ENCODE measurements around the gene TAC3. TPM values are rescaled to one million over a fixed set of nuclear protein-coding genes. Genes with fewer than 3 reads are reported as not detected.
A peak's percentile ranks its signal among the peaks of the same experiment; 100 is the strongest.

The TAC3 gene
- total and polyA plus RNA-seq, 2 donors (not counting 3 experiments of a cell fraction or from before 2014, with no cell fraction given) = not detected

DNA sequence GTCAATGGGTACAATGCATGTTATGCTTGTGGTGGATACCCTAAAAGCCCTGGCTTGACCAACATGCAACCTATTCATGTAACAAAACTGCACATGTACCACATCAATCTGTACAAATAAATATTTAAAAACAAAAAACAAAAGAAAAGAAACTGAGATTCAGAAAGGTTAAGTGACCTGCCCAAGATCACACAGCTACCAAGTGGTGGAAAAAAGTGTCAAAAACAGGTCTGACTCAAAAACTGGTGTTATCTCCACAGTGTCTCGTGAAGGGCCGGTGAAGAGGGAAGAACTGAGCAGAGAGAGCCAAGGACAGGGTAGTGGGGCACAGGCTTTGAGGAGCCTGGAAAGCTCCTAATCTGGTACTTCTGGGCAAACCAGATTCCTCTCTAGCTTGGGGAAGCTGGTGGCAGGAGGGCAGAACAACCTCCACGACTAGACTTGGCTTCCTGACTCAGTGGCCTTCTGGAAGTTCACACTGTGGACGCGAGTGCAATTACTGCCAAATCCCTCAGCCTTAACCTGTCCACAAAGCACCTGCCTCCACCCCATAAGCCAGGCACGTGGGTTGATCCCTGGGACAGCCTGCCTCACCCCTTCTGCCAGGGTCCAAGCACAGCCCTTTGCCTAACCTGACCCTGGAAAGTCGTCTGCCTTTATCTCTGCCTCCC lies 25.5 kb downstream of the TAC3 start:
- CTCF ChIA-PET = interaction anchor here (1.0 to 2.2 kb wide), 4 partner anchors 10 to 227 kb away, joined by 5 to 18 read pairs (median 8); partner anchors contain the start of gene HSD17B6
- no peaks in the 10 kb centered on the region for H3K79me2 ChIP-seq (ENCODE audit: control insufficient read depth, insufficient read depth, low read length)
- TF ChIP-seq EZH2 (IDR thresholded peaks at IDR 0.05; ENCODE audit: borderline replicate concordance, low read depth, low read length, severe bottlenecking) (no peak), MYC (IDR thresholded peaks at IDR 0.05; ENCODE audit: low read depth, low read length) (no peak), FOS (IDR thresholded peaks at IDR 0.05; ENCODE audit: borderline replicate concordance, insufficient read depth, low read length) (no peak), JUN (IDR thresholded peaks at IDR 0.05; ENCODE audit: borderline replicate concordance, insufficient read depth, insufficient read length, low read depth) (no peak), POLR2A (IDR thresholded peaks at IDR 0.05; ENCODE audit: low read depth, low read length) (no peak), GATA2 (IDR thresholded peaks at IDR 0.05; ENCODE audit: insufficient read depth, insufficient read length, low read depth, low read length) (no peak), POLR2AphosphoS5 (IDR thresholded peaks at IDR 0.05; ENCODE audit: insufficient read depth, low read depth, low read length) (no peak)
- TF ChIP-seq, protein P1, sequence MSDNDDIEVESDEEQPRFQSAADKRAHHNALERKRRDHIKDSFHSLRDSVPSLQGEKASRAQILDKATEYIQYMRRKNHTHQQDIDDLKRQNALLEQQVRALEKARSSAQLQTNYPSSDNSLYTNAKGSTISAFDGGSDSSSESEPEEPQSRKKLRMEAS (IDR thresholded peaks at IDR 0.05; ENCODE audit: insufficient read depth, insufficient read length) = no peak
- TF ChIP-seq, protein P2, sequence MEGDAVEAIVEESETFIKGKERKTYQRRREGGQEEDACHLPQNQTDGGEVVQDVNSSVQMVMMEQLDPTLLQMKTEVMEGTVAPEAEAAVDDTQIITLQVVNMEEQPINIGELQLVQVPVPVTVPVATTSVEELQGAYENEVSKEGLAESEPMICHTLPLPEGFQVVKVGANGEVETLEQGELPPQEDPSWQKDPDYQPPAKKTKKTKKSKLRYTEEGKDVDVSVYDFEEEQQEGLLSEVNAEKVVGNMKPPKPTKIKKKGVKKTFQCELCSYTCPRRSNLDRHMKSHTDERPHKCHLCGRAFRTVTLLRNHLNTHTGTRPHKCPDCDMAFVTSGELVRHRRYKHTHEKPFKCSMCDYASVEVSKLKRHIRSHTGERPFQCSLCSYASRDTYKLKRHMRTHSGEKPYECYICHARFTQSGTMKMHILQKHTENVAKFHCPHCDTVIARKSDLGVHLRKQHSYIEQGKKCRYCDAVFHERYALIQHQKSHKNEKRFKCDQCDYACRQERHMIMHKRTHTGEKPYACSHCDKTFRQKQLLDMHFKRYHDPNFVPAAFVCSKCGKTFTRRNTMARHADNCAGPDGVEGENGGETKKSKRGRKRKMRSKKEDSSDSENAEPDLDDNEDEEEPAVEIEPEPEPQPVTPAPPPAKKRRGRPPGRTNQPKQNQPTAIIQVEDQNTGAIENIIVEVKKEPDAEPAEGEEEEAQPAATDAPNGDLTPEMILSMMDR (IDR thresholded peaks at IDR 0.05; ENCODE audit: extremely low read depth in 1 of 2, insufficient read depth in 1 of 2, low read depth in 1 of 2, low read length in 2 of 2) = no peak
- no peaks in the 10 kb centered on the region for H3K9me1 ChIP-seq (replicated peaks; ENCODE audit: control insufficient read depth, extremely low read depth, insufficient read depth, low read length)
- no peaks in the 10 kb centered on the region for H3K9me3 ChIP-seq (replicated peaks; ENCODE audit: control insufficient read depth, insufficient read depth, low read length)
- peak overlapping the region; percentile 16 for H3K4me2 ChIP-seq (ENCODE audit: insufficient read depth, low read length)
- no peak overlapping the region for H3K4me3 ChIP-seq (replicated peaks in 1 of 3; ENCODE audit: insufficient read depth in 1 of 3, low read depth in 1 of 3, low read length in 3 of 3)
- no peak overlapping the region for H2AFZ ChIP-seq (ENCODE audit: low read depth, low read length)
- no peaks in the 10 kb centered on the region for H3K36me3 ChIP-seq (ENCODE audit: control insufficient read depth in 2 of 2, extremely low read depth in 1 of 2, insufficient read depth in 2 of 2, low read length in 2 of 2)
- H4K20me1 ChIP-seq (replicated peaks; ENCODE audit: control insufficient read depth, extremely low read depth, insufficient read depth, low read length) = no peaks in the 10 kb centered on the region
- H3K27me3 ChIP-seq (ENCODE audit: control insufficient read depth in 2 of 2, insufficient read depth in 2 of 2, low read length in 2 of 2) = peaks cover 2 to 3% of the 10 kb centered on the region in 2 experiments
- no peak overlapping the region for H3K9ac ChIP-seq (replicated peaks; ENCODE audit: extremely low read depth, insufficient read depth, low read length)
- dilution Hi-C loops (cut with MboI; ENCODE audit: extremely low pct_ligation_motif_present, low sequenced_read_pairs) = no loop called here
- BruUV-seq (replicated peaks) = no TSS peak
- DNase-seq (ENCODE audit: low read depth, low spot score) = no peak
- intact Hi-C loops (cut with micrococcal nuclease) = no loop called here
- H3K4me1 ChIP-seq (ENCODE audit: control insufficient read depth, extremely low read depth, insufficient read depth, low read length) = peaks cover 30% of the 10 kb centered on the region
- POLR2A ChIA-PET = no interaction called here
- H3K27ac ChIP-seq (ENCODE audit: insufficient read depth, low read depth, low read length) = peak overlapping the region; percentile 15
- FAIRE-seq = no peak

Data from endothelial cell of umbilical vein (primary cell).